Central memory CD4-positive, alpha-beta T cell (primary cell): ENCODE data around the gene SUN5.

Experiments used
- DNase-seq: peaks from one replicate; pipeline ENCODE4 v3.0.0; 2022

The SUN5 gene

GRCh38 chr20:32991383-32991782 is 12.8 kb downstream of the SUN5 start:
- no peak for DNase-seq

- no peak for DNase-seq
Observed at GRCh38 chr20:32990426-32990825, 13.8 kb downstream of the SUN5 start.

GRCh38 chr20:32989507-32990283 is 14.5 kb downstream of the SUN5 start:
- DNase-seq: no peak

- no peak for DNase-seq
Observed at GRCh38 chr20:32988008-32988407, 16.2 kb downstream of the SUN5 start.

GRCh38 chr20:32987044-32987825 is 17.0 kb downstream of the SUN5 start:
- no peak for DNase-seq

- no peak for DNase-seq
Observed at GRCh38 chr20:32986331-32986966, 17.8 kb downstream of the SUN5 start.

- no peak for DNase-seq
Observed at GRCh38 chr20:32985596-32985995, 18.6 kb downstream of the SUN5 start.

- DNase-seq: no peak
Observed at GRCh38 chr20:32984631-32985354, 19.4 kb downstream of the SUN5 start.

GRCh38 chr20:32984196-32984595 is 20.0 kb downstream of the SUN5 start:
- no peak for DNase-seq

GRCh38 chr20:32983459-32984112 is 20.6 kb downstream of the SUN5 start:
- DNase-seq: no peak

- no peak for DNase-seq
Observed at GRCh38 chr20:32982617-32983458, 21.4 kb downstream of the SUN5 start.

- no peak for DNase-seq
Observed at GRCh38 chr20:32980990-32981389, 23.2 kb downstream of the SUN5 start.

GRCh38 chr20:32980131-32980941 is 23.9 kb downstream of the SUN5 start:
- no peak for DNase-seq

GRCh38 chr20:32979201-32979998 is 24.8 kb downstream of the SUN5 start:
- no peak for DNase-seq

- DNase-seq: no peak
Observed at GRCh38 chr20:32978009-32978335, 26.3 kb downstream of the SUN5 start.

- DNase-seq: no peak
Observed at GRCh38 chr20:32977281-32978008, 26.8 kb downstream of the SUN5 start.

- peak; percentile 40 for DNase-seq
Observed at GRCh38 chr20:32976746-32977145, 27.5 kb downstream of the SUN5 start.

GRCh38 chr20:32975698-32976674 is 28.2 kb downstream of the SUN5 start:
- DNase-seq: no peak
